Testis (tissue), 2 donors: ENCODE data around the gene MT1M.

Source experiments
- CTCF ChIP-seq, 3 experiments: fragments of 450-650 bp in 2 of 3; fragments of 200-600 bp in 1 of 3; sonication (generic) in 1 of 3; IDR thresholded peaks; one replicate each; pipeline ENCODE4 v1.5.1; 2016 to 2019; ENCODE audit warnings: antibody characterized with exemption in 3 of 3, mild to moderate bottlenecking in 2 of 3, moderate library complexity in 1 of 3
- POLR2A ChIP-seq: fragments of 450-650 bp; IDR thresholded peaks from one replicate; pipeline ENCODE4 v1.6.1; 2017; ENCODE audit warnings: antibody characterized with exemption, mild to moderate bottlenecking, moderate library complexity

GRCh38 chr16:56673921-56674320, 41.5 kb downstream of the MT1M start:
- peak in 2 of 3 experiments; percentile 31 to 48 for TF ChIP-seq CTCF (IDR thresholded peaks at IDR 0.05)
- no peak for TF ChIP-seq POLR2A
